Measurements from ENCODE around the gene KAT8. TPM values are rescaled to one million over a fixed set of nuclear protein-coding genes. Genes with fewer than 3 reads are reported as not detected.
A peak's percentile ranks its signal among the peaks of the same experiment; 100 is the strongest.

KAT8 gene
- total and polyA plus RNA-seq, 2 of the 13 experiments (the other 11 are each of a cell fraction or from before 2014, with no cell fraction given) = 79.0 to 84.2 TPM

DNA sequence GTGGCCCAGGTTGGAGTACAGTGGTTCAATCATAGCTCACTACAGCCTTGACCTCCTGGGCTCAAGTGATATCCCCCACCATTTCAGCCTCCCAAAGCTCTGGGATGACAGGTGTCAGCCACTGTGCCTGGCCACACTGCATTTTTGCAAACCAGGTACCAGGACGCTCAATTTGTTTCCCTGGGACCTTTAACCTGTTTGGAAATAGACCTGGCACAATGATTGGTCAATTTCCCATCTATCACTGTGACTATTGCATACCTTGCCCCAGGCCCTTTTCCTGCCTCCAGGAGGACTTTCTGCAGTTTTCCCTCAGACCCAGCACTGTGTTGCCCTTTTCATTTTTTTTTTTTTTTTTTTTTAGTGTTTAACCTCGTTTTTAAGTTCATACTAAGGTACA, 51.4 kb downstream of the KAT8 start (continued):
- TF ChIP-seq HNF4G (IDR thresholded peaks at IDR 0.05; ENCODE audit: borderline replicate concordance, low read depth, low read length) (peak; percentile 43; the same call in 1 of the 2 replicates), HNF4G (CRISPR knock-in tag; IDR thresholded peaks at IDR 0.05; ENCODE audit: borderline replicate concordance, low read depth) (no peak), ZNF616 (CRISPR knock-in tag; IDR thresholded peaks at IDR 0.05; ENCODE audit: low read depth) (no peak), NFYC (CRISPR knock-in tag; IDR thresholded peaks at IDR 0.05) (peak; percentile 47), ZNF598 (CRISPR knock-in tag; IDR thresholded peaks at IDR 0.05; ENCODE audit: borderline replicate concordance) (no peak), NR2C2 (CRISPR knock-in tag; IDR thresholded peaks at IDR 0.05; ENCODE audit: borderline replicate concordance) (peak; percentile 51; the same call in 1 of the 2 replicates), NR2F1 (CRISPR knock-in tag; IDR thresholded peaks at IDR 0.05) (peak; percentile 3 to 47; a peak in 2 of 4 replicates), SOX5 (CRISPR knock-in tag; IDR thresholded peaks at IDR 0.05; ENCODE audit: borderline replicate concordance) (peak; percentile 1; the same call in 1 of the 2 replicates), PAX8 (CRISPR knock-in tag; IDR thresholded peaks at IDR 0.05; ENCODE audit: borderline replicate concordance) (no peak), PATZ1 (CRISPR knock-in tag; IDR thresholded peaks at IDR 0.05) (no peak), ATF7 (IDR thresholded peaks at IDR 0.05) (no peak), ATF7 (CRISPR knock-in tag; IDR thresholded peaks at IDR 0.05) (no peak), ZNF235 (CRISPR knock-in tag; IDR thresholded peaks at IDR 0.05; ENCODE audit: borderline replicate concordance) (no peak)
- TF ChIP-seq, protein P1, sequence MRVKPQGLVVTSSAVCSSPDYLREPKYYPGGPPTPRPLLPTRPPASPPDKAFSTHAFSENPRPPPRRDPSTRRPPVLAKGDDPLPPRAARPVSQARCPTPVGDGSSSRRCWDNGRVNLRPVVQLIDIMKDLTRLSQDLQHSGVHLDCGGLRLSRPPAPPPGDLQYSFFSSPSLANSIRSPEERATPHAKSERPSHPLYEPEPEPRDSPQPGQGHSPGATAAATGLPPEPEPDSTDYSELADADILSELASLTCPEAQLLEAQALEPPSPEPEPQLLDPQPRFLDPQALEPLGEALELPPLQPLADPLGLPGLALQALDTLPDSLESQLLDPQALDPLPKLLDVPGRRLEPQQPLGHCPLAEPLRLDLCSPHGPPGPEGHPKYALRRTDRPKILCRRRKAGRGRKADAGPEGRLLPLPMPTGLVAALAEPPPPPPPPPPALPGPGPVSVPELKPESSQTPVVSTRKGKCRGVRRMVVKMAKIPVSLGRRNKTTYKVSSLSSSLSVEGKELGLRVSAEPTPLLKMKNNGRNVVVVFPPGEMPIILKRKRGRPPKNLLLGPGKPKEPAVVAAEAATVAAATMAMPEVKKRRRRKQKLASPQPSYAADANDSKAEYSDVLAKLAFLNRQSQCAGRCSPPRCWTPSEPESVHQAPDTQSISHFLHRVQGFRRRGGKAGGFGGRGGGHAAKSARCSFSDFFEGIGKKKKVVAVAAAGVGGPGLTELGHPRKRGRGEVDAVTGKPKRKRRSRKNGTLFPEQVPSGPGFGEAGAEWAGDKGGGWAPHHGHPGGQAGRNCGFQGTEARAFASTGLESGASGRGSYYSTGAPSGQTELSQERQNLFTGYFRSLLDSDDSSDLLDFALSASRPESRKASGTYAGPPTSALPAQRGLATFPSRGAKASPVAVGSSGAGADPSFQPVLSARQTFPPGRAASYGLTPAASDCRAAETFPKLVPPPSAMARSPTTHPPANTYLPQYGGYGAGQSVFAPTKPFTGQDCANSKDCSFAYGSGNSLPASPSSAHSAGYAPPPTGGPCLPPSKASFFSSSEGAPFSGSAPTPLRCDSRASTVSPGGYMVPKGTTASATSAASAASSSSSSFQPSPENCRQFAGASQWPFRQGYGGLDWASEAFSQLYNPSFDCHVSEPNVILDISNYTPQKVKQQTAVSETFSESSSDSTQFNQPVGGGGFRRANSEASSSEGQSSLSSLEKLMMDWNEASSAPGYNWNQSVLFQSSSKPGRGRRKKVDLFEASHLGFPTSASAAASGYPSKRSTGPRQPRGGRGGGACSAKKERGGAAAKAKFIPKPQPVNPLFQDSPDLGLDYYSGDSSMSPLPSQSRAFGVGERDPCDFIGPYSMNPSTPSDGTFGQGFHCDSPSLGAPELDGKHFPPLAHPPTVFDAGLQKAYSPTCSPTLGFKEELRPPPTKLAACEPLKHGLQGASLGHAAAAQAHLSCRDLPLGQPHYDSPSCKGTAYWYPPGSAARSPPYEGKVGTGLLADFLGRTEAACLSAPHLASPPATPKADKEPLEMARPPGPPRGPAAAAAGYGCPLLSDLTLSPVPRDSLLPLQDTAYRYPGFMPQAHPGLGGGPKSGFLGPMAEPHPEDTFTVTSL (CRISPR knock-in tag; IDR thresholded peaks at IDR 0.05; ENCODE audit: borderline replicate concordance) = no peak

Measured in HepG2 (cell line).